Activated CD8-positive, alpha-beta memory T cell treated with anti-CD3 and anti-CD28 coated beads, Interleukin-2, amount 50 U/mL, for 4 hours (primary cell): ENCODE data around the gene LRMDA.
"Not testable (repeated sequence)": the region's sequence is repeated elsewhere in the genome, so short reads cannot be mapped to it uniquely, and the experiment has no call there.

Experiments
- DNase-seq: peaks from one replicate; pipeline ENCODE4 v3.0.0-alpha.2; 2020

Gene LRMDA

GRCh38 chr10:75617485-75618155 is 186.2 kb downstream of the LRMDA start:
- no peak for DNase-seq

GRCh38 chr10:75619635-75620034 is 188.2 kb downstream of the LRMDA start:
- DNase-seq = no peak

- no peak for DNase-seq
These were observed 188.9 kb downstream of the LRMDA start for GRCh38 chr10:75620356-75620755.

- DNase-seq = not testable (repeated sequence)
These were observed 189.6 kb downstream of the LRMDA start for GRCh38 chr10:75621003-75621402.

- DNase-seq = no peak
These were observed 191.1 kb downstream of the LRMDA start for GRCh38 chr10:75622503-75622902.

- DNase-seq = no peak
These were observed 192.1 kb downstream of the LRMDA start for GRCh38 chr10:75623310-75624093.

GRCh38 chr10:75624638-75625037 is 193.2 kb downstream of the LRMDA start:
- DNase-seq = no peak

GRCh38 chr10:75630746-75631145 is 199.3 kb downstream of the LRMDA start:
- no peak for DNase-seq

- DNase-seq = no peak
These were observed 201.5 kb downstream of the LRMDA start for GRCh38 chr10:75632805-75633462.

- no peak for DNase-seq
These were observed 202.1 kb downstream of the LRMDA start for GRCh38 chr10:75633568-75633967.

- DNase-seq = no peak
These were observed 203.5 kb downstream of the LRMDA start for GRCh38 chr10:75634947-75635346.

GRCh38 chr10:75638752-75639151 is 207.3 kb downstream of the LRMDA start:
- DNase-seq = no peak

GRCh38 chr10:75639736-75640135 is 208.3 kb downstream of the LRMDA start:
- DNase-seq = no peak

GRCh38 chr10:75640381-75640780 is 209.0 kb downstream of the LRMDA start:
- DNase-seq = no peak

- DNase-seq = no peak
These were observed 209.4 kb downstream of the LRMDA start for GRCh38 chr10:75640803-75641202.

- no peak for DNase-seq
These were observed 212.0 kb downstream of the LRMDA start for GRCh38 chr10:75643405-75643804.

- DNase-seq = no peak
These were observed 212.7 kb downstream of the LRMDA start for GRCh38 chr10:75643944-75644692.

GRCh38 chr10:75645704-75646103 is 214.3 kb downstream of the LRMDA start:
- no peak for DNase-seq

GRCh38 chr10:75646218-75646915 is 214.9 kb downstream of the LRMDA start:
- no peak for DNase-seq

GRCh38 chr10:75646916-75647315 is 215.5 kb downstream of the LRMDA start:
- no peak for DNase-seq

- no peak for DNase-seq
These were observed 216.3 kb downstream of the LRMDA start for GRCh38 chr10:75647675-75648074.

- DNase-seq = no peak
These were observed 216.9 kb downstream of the LRMDA start for GRCh38 chr10:75648351-75648750.

GRCh38 chr10:75648854-75649253 is 217.4 kb downstream of the LRMDA start:
- no peak for DNase-seq
